HepG2 (cell line): ENCODE results near the gene MREG. TPM values are rescaled to one million over a fixed set of nuclear protein-coding genes. Genes with fewer than 3 reads are reported as not detected.

Experiments used
- ATAC-seq: fragments of 200-7000 bp; cut with Tn5 transposase; 3 replicates; pipeline ENCODE4 v1.9.1; 2020; ENCODE audit warnings: mild to moderate bottlenecking, moderate library complexity
- BruUV-seq: library from RNA; stranded (reverse); fragments of 400-500 nt; replicated peaks from 2 replicates; lab custom pipeline; 2021; lab: Mats Ljungman, UMichigan
- CTCF ChIA-PET: fragments of 300-600 bp; formaldehyde crosslinking; extraction: SDS; loops from one replicate; lab custom pipeline; 2021; ENCODE audit warnings: low total read pairs, inconsistent platforms, low intra/inter-chr PET ratio; lab: Yijun Ruan, JAX
- POLR2A ChIA-PET: fragments of 350-600 bp; sonication (Branson Sonifier 250); formaldehyde crosslinking; loops from one replicate; lab custom pipeline; 2020; ENCODE audit warnings: antibody characterized with exemption, inconsistent platforms; lab: Yijun Ruan, JAX
- DNase-seq: peaks from one replicate; pipeline ENCODE4 v3.0.0-alpha.2; 2015; ENCODE audit warnings: low spot score
- FAIRE-seq: peaks from 3 replicates; lab custom pipeline; 2011; peaks lifted over from hg19 to GRCh38; lab: Jason Lieb, UNC
- H2AFZ ChIP-seq: one replicate; pipeline ENCODE4 v1.6.1; 2011; ENCODE audit warnings: low read length, inconsistent platforms
- H3K27ac ChIP-seq: fragments of 300-600 bp; 3 replicates; pipeline ENCODE4 v1.8.0; 2011; ENCODE audit warnings: mixed run types, mild to moderate bottlenecking, mixed read lengths, low read length, inconsistent platforms; ENCODE audit not compliant: insufficient read depth; ENCODE audit errors: extremely low read length
- H3K27me3 ChIP-seq, 2 experiments: fragments of 200-600 bp in 1 of 2; 2 replicates in 1 of 2; 3 replicates in 1 of 2; pipeline versions ENCODE4 v1.6.0 to v1.8.0; 2011; ENCODE audit warnings: low read length in 2 of 2, mild to moderate bottlenecking in 2 of 2, moderate library complexity in 2 of 2, inconsistent platforms in 1 of 2; ENCODE audit not compliant: insufficient read depth in 2 of 2, control insufficient read depth in 1 of 2
- H3K36me3 ChIP-seq, 2 experiments: fragments of 200-600 bp in 1 of 2; replicated peaks in 1 of 2; 2 replicates in 1 of 2; 3 replicates in 1 of 2; pipeline versions ENCODE4 v1.5.1 to v1.8.0; 2011; ENCODE audit warnings: low read length in 2 of 2, inconsistent platforms in 1 of 2; ENCODE audit not compliant: insufficient read depth in 2 of 2, control insufficient read depth in 1 of 2
- H3K4me1 ChIP-seq: 2 replicates; pipeline ENCODE4 v1.5.1; 2012; ENCODE audit warnings: low read length, inconsistent platforms; ENCODE audit not compliant: insufficient read depth
- H3K4me2 ChIP-seq: 2 replicates; pipeline ENCODE4 v1.6.0; 2011; ENCODE audit warnings: low read depth, low read length, inconsistent platforms
- H3K4me3 ChIP-seq, 3 experiments: fragments of 200-600 bp in 1 of 3; sonication (generic), shearing (Covaris generic) in 1 of 3; replicated peaks in 1 of 3; 2 replicates each; pipeline ENCODE4 v1.5.1; 2011 to 2016; ENCODE audit warnings: low read length in 3 of 3, inconsistent platforms in 2 of 3, low read depth in 2 of 3, mild to moderate bottlenecking in 2 of 3, control low read depth in 1 of 3, mixed read lengths in 1 of 3; ENCODE audit not compliant: insufficient read depth in 1 of 3
- H3K79me2 ChIP-seq: one replicate; pipeline ENCODE4 v1.6.1; 2011; ENCODE audit warnings: low read length, inconsistent platforms; ENCODE audit not compliant: insufficient read depth
- H3K9ac ChIP-seq: 2 replicates; pipeline ENCODE4 v1.6.0; 2011; ENCODE audit warnings: mild to moderate bottlenecking, low read depth, low read length, inconsistent platforms; ENCODE audit not compliant: insufficient read depth
- H3K9me3 ChIP-seq: 2 replicates; pipeline ENCODE4 v1.5.1; 2012; ENCODE audit warnings: mild to moderate bottlenecking, low read length
- H4K20me1 ChIP-seq: 2 replicates; pipeline ENCODE4 v1.6.0; 2011; ENCODE audit warnings: inconsistent platforms, mild to moderate bottlenecking, low read length, moderate library complexity; ENCODE audit not compliant: insufficient read depth
- AGO1 ChIP-seq: fragments of 200-400 bp; formaldehyde crosslinking; IDR thresholded peaks from 2 replicates; pipeline ENCODE4 v1.6.1; 2017; ENCODE audit warnings: mild to moderate bottlenecking, low read depth, low read length, moderate library complexity; ENCODE audit not compliant: poor library complexity, severe bottlenecking
- FOXP1 ChIP-seq, 2 experiments: fragments of 450-650 bp in 1 of 2; IDR thresholded peaks; 2 replicates each; pipeline ENCODE4 v1.6.1; 2017 to 2018; ENCODE audit warnings: antibody characterized with exemption in 1 of 2
- MTA1 ChIP-seq: sonication (generic); formaldehyde crosslinking; IDR thresholded peaks from 2 replicates; pipeline ENCODE4 v1.4.0; 2020; ENCODE audit warnings: missing genetic modification reagents, mild to moderate bottlenecking, borderline replicate concordance
- TCF7 ChIP-seq: sonication (generic); IDR thresholded peaks from 2 replicates; pipeline ENCODE4 v1.6.1; 2016; ENCODE audit warnings: antibody characterized with exemption, low read depth
- ZNF12 ChIP-seq: sonication (generic); formaldehyde crosslinking; IDR thresholded peaks from 2 replicates; pipeline ENCODE4 v1.5.0; 2020; ENCODE audit warnings: missing genetic modification reagents
- ZNF296 ChIP-seq: sonication (generic); formaldehyde crosslinking; conservative IDR thresholded peaks from 2 replicates; pipeline ENCODE4 v1.5.0; 2020; ENCODE audit warnings: mild to moderate bottlenecking, missing genetic modification reagents
- ZNF3 ChIP-seq: IDR thresholded peaks from 2 replicates; pipeline ENCODE4 v1.7.0; 2017; ENCODE audit warnings: inconsistent platforms
- ZNF382 ChIP-seq: sonication (generic); formaldehyde crosslinking; IDR thresholded peaks from 2 replicates; pipeline ENCODE4 v1.5.0; 2020; ENCODE audit warnings: missing genetic modification reagents, mild to moderate bottlenecking, borderline replicate concordance
- ZNF776 ChIP-seq: sonication (generic); formaldehyde crosslinking; IDR thresholded peaks from 2 replicates; pipeline ENCODE4 v1.4.0; 2020; ENCODE audit warnings: mild to moderate bottlenecking, missing genetic modification reagents
- WGBS: methylation state at CpG from one replicate; pipeline ENCODE4 v1.1.6; 2017; ENCODE audit warnings: low lambda C conversion rate; 5-methylcytosine and 5-hydroxymethylcytosine counted together
- in situ Hi-C: cut with HindIII; loops from 2 replicates; pipeline ENCODE4 v1.10.0; 2017; ENCODE audit warnings: low pct_unique_long_range_greater_than_20kb; ENCODE audit not compliant: extremely low pct_ligation_motif_present
- intact Hi-C: fragments of 100-400 bp; cut with micrococcal nuclease; formaldehyde crosslinking; loops from one replicate; pipeline ENCODE4 v1.10.0; 2022; ENCODE audit not compliant: unreplicated experiment
- polyA plus RNA-seq, 8 experiments: library from polyadenylated mRNA; depleted of rRNA in 3 of 8; stranded (reverse) in 7 of 8; unstranded in 1 of 8; fragments of >200 nt; fragmentation: Illumina TruSeq in 4 of 8; extraction: Trizol in 4 of 8; gene quantifications; 2 replicates each; pipeline versions ENCODE4 v1.2.1 to v1.2.3, GENCODE V29; 2011 to 2016; ENCODE audit warnings: low read depth in 4 of 8, missing spikeins in 1 of 8, mixed read lengths in 1 of 8; ENCODE audit not compliant: insufficient read depth in 1 of 8
- total RNA-seq, 5 experiments: library from RNA; depleted of rRNA; stranded (reverse); fragments of >200 nt; fragmentation: Illumina TruSeq; extraction: Trizol; gene quantifications; 2 replicates each; pipeline ENCODE4 v1.2.3, GENCODE V29; 2016; ENCODE audit warnings: low read depth in 1 of 5
- TF ChIP-seq, protein P1 (sequence below): fragments of 450-650 bp; IDR thresholded peaks from 2 replicates; pipeline ENCODE4 v1.6.1; 2017; ENCODE audit warnings: mild to moderate bottlenecking

MREG gene
- total and polyA plus RNA-seq, 2 of the 13 experiments (the other 11 are each of a cell fraction or from before 2014, with no cell fraction given), result 7.5 to 23.3 TPM

GRCh38 chr2:215966274-215966673 lies 47.1 kb downstream of the MREG start:
- H3K36me3 ChIP-seq, result peaks cover 7 to 28% of the 10 kb centered on the region in 2 experiments; a peak in 4 of 5 replicates
- no peak overlapping the region for H3K27ac ChIP-seq
- no peak overlapping the region for H2AFZ ChIP-seq
- H4K20me1 ChIP-seq, result no peaks in the 10 kb centered on the region
- peaks cover 14% of the 10 kb centered on the region; the same call in 1 of the 2 replicates for H3K4me1 ChIP-seq
- WGBS, result 94% methylated on average over 4 of the region's 4 CpGs
- no peaks in the 10 kb centered on the region for H3K9me3 ChIP-seq
- peaks cover 11% of the 10 kb centered on the region for H3K79me2 ChIP-seq
- in situ Hi-C loops (no loop called here), intact Hi-C loops (loop anchor here (5.0 kb wide), 1 partner anchor 46 kb away; the partner anchor contains the start of gene MREG)
- no TSS peak for BruUV-seq
- DNase-seq (no peak), FAIRE-seq (no peak), ATAC-seq (no peak)
- ChIA-PET CTCF (no interaction called here), POLR2A (no interaction called here)
- H3K27me3 ChIP-seq, result no peaks in the 10 kb centered on the region
- TF ChIP-seq ZNF776, result no peak
- TF ChIP-seq FOXP1 (IDR thresholded peaks at IDR 0.05), result no peak
- TF ChIP-seq FOXP1 (CRISPR knock-in tag; IDR thresholded peaks at IDR 0.05), result no peak
- TF ChIP-seq ZNF296 (CRISPR knock-in tag), result no peak
- TF ChIP-seq ZNF12 (CRISPR knock-in tag), result no peak
- TF ChIP-seq ZNF382 (CRISPR knock-in tag), result no peak
- no peak for TF ChIP-seq TCF7
- no peak for TF ChIP-seq ZNF3 (CRISPR knock-in tag)
- no peak for TF ChIP-seq MTA1 (CRISPR knock-in tag)
- TF ChIP-seq, protein P1, sequence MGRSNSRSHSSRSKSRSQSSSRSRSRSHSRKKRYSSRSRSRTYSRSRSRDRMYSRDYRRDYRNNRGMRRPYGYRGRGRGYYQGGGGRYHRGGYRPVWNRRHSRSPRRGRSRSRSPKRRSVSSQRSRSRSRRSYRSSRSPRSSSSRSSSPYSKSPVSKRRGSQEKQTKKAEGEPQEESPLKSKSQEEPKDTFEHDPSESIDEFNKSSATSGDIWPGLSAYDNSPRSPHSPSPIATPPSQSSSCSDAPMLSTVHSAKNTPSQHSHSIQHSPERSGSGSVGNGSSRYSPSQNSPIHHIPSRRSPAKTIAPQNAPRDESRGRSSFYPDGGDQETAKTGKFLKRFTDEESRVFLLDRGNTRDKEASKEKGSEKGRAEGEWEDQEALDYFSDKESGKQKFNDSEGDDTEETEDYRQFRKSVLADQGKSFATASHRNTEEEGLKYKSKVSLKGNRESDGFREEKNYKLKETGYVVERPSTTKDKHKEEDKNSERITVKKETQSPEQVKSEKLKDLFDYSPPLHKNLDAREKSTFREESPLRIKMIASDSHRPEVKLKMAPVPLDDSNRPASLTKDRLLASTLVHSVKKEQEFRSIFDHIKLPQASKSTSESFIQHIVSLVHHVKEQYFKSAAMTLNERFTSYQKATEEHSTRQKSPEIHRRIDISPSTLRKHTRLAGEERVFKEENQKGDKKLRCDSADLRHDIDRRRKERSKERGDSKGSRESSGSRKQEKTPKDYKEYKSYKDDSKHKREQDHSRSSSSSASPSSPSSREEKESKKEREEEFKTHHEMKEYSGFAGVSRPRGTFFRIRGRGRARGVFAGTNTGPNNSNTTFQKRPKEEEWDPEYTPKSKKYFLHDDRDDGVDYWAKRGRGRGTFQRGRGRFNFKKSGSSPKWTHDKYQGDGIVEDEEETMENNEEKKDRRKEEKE, result no peak
- TF ChIP-seq AGO1, result no peak
- H3K9ac ChIP-seq, result no peak overlapping the region
- no peak overlapping the region for H3K4me3 ChIP-seq
- H3K4me2 ChIP-seq, result no peak overlapping the region
